Measurements from ENCODE around the gene NAGLU. TPM values are rescaled to one million over a fixed set of nuclear protein-coding genes. Genes with fewer than 3 reads are reported as not detected.

Gene NAGLU
- total and polyA plus RNA-seq, 8 donors: 11.7 to 55.8 (median 21.1) TPM

DNA sequence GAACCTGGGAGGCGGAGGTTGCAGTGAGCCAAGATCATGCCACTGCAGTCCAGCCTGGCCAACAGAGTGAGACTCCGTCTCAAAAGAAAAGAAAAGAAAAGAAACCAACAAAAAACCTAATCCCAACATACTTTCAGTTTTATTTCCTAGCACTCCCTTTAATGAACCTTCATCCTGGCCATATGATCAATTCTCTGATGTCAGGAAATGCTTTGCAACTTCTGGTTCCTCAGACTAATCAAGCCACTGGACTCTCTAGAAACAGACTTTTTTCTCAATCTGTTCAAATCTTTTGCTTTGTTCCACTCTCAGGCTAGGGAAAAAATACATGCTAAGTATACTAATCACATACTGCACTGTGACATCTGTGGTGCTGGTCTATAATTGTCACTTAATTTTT is 54.8 kb downstream of the NAGLU start:
- no peak overlapping the region for H3K4me3 ChIP-seq
- peaks cover 25 to 30% (median 28%) of the 10 kb centered on the region in 4 donors for H3K4me1 ChIP-seq
- H3K27me3 ChIP-seq: no peaks in the 10 kb centered on the region
- peaks cover 32 to 84% (median 78%) of the 10 kb centered on the region in 4 donors for H3K36me3 ChIP-seq
- intact Hi-C loops (cut with DNase I; ENCODE audit: low total_unique reads): no loop called here
- 85 to 93% (median 92%) methylated on average over 2 of the region's 2 CpGs for WGBS, 5 donors
- H3K27ac ChIP-seq: no peak overlapping the region
- no peaks in the 10 kb centered on the region for H3K9me3 ChIP-seq
- TF ChIP-seq, protein P1, sequence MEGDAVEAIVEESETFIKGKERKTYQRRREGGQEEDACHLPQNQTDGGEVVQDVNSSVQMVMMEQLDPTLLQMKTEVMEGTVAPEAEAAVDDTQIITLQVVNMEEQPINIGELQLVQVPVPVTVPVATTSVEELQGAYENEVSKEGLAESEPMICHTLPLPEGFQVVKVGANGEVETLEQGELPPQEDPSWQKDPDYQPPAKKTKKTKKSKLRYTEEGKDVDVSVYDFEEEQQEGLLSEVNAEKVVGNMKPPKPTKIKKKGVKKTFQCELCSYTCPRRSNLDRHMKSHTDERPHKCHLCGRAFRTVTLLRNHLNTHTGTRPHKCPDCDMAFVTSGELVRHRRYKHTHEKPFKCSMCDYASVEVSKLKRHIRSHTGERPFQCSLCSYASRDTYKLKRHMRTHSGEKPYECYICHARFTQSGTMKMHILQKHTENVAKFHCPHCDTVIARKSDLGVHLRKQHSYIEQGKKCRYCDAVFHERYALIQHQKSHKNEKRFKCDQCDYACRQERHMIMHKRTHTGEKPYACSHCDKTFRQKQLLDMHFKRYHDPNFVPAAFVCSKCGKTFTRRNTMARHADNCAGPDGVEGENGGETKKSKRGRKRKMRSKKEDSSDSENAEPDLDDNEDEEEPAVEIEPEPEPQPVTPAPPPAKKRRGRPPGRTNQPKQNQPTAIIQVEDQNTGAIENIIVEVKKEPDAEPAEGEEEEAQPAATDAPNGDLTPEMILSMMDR (IDR thresholded peaks at IDR 0.05): no peak
- TF ChIP-seq POLR2A (IDR thresholded peaks at IDR 0.05) (no peak), EP300 (IDR thresholded peaks at IDR 0.05) (no peak), POLR2AphosphoS5 (IDR thresholded peaks at IDR 0.05) (no peak)
- no peak for DNase-seq

DNA sequence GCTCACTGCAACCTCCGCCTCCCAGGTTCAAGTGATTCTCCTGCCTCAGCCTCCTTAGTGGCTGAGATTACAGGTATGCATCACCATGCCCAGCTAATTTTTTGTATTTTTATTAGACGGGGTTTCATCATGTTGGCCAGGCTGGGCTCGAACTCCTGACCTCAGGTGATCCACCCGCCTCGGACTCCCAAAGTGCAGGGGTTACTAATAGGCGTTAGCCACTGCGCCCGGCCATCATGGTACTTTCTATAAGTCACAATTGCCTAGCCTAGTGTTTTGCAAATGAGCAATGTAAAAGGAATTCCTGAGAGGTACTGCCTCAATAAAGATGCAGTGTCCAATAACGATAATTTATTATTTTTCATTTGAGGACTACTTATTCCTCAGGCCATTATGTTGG is 55.4 kb downstream of the NAGLU start:
- Histone ChIP-seq H3K9me3 (no peaks in the 10 kb centered on the region), H3K36me3 (peaks cover 29 to 84% (median 76%) of the 10 kb centered on the region in 4 donors), H3K27me3 (no peaks in the 10 kb centered on the region), H3K4me1 (peaks cover 22 to 25% (median 23%) of the 10 kb centered on the region in 4 donors), H3K27ac (no peak overlapping the region), H3K4me3 (no peak overlapping the region)
- WGBS, 5 donors: 91 to 96% (median 95%) methylated on average over 9 of the region's 9 CpGs
- DNase-seq: no peak
- intact Hi-C loops (cut with DNase I; ENCODE audit: low total_unique reads): no loop called here
- TF ChIP-seq POLR2AphosphoS5 (IDR thresholded peaks at IDR 0.05): no peak
- TF ChIP-seq EP300 (IDR thresholded peaks at IDR 0.05): no peak
- TF ChIP-seq POLR2A (IDR thresholded peaks at IDR 0.05): no peak
- TF ChIP-seq, protein P1 (IDR thresholded peaks at IDR 0.05): no peak

Small RNAs within 50 kb of the gene (small RNA-seq; reads per million reads assigned to genes)
- gene MIR548AT: 0 reads per million in 4 donors

Other genes starting within 250 kb of the NAGLU start
- gene STAT5A, start 247.7 kb upstream of the NAGLU start, total RNA-seq: 10 to 100 TPM; 16.2 to 81.7 (median 20.6) TPM
- gene STAT5A, start 247.7 kb upstream of the NAGLU start, polyA plus RNA-seq: 10 to 100 TPM in 2 of 3 donors, 1 to 10 TPM in 1; 9.6 to 10.5 (median 10.5) TPM
- 100 to 1,000 TPM in 4 of 5 donors, 10 to 100 TPM in 1; 70.4 to 207 (median 159) TPM for gene STAT3, start 147.8 kb upstream of the NAGLU start, total RNA-seq
- gene STAT3, start 147.8 kb upstream of the NAGLU start, polyA plus RNA-seq: 10 to 100 TPM; 31.3 to 46.6 (median 42.3) TPM
- 100 to 1,000 TPM in 3 of 5 donors, 10 to 100 TPM in 2; 75.2 to 244 (median 162) TPM for gene CAVIN1, start 113.0 kb upstream of the NAGLU start, total RNA-seq
- 100 to 1,000 TPM in 1 of 3 donors, 10 to 100 TPM in 2; 61.2 to 104 (median 94.2) TPM for gene CAVIN1, start 113.0 kb upstream of the NAGLU start, polyA plus RNA-seq
- gene ATP6V0A1, start 77.4 kb upstream of the NAGLU start, total RNA-seq: 100 to 1,000 TPM in 3 of 5 donors, 10 to 100 TPM in 2; 61.7 to 435 (median 123) TPM
- 10 to 100 TPM; 13.1 to 24.5 (median 13.2) TPM for gene ATP6V0A1, start 77.4 kb upstream of the NAGLU start, polyA plus RNA-seq
- 1 to 10 TPM in 1 of 5 donors, under 1 TPM in 1, not detected in 3; 0.55 to 1.8 TPM for gene HSD17B1, start 16.7 kb downstream of the NAGLU start, total RNA-seq
- gene HSD17B1, start 16.7 kb downstream of the NAGLU start, polyA plus RNA-seq: 1 to 10 TPM; 2.7 to 4.8 (median 4.6) TPM
- gene COASY, start 25.9 kb downstream of the NAGLU start, total RNA-seq: 100 to 1,000 TPM in 1 of 5 donors, 10 to 100 TPM in 4; 15.6 to 127 (median 43.5) TPM
- 10 to 100 TPM; 79.6 to 93.4 (median 88.4) TPM for gene COASY, start 25.9 kb downstream of the NAGLU start, polyA plus RNA-seq
- gene MLX, start 30.9 kb downstream of the NAGLU start, total RNA-seq: 100 to 1,000 TPM in 1 of 5 donors, 10 to 100 TPM in 4; 39.7 to 101 (median 62.5) TPM
- gene MLX, start 30.9 kb downstream of the NAGLU start, polyA plus RNA-seq: 10 to 100 TPM; 39.1 to 83.4 (median 55.5) TPM
- 1 to 10 TPM in 2 of 5 donors, under 1 TPM in 1, not detected in 2; 0.89 to 3.3 (median 2.4) TPM for gene PSMC3IP, start 41.5 kb downstream of the NAGLU start, total RNA-seq
- 1 to 10 TPM; 5.1 to 6.5 (median 5.2) TPM for gene PSMC3IP, start 41.5 kb downstream of the NAGLU start, polyA plus RNA-seq
- gene RETREG3, start 73.1 kb downstream of the NAGLU start, total RNA-seq: 10 to 100 TPM; 21.1 to 74.8 (median 51.0) TPM
- gene RETREG3, start 73.1 kb downstream of the NAGLU start, polyA plus RNA-seq: 10 to 100 TPM in 2 of 3 donors, 1 to 10 TPM in 1; 9.5 to 20.4 (median 15.4) TPM
- 10 to 100 TPM; 18.5 to 72.4 (median 49.2) TPM for gene TUBG1, start 73.4 kb downstream of the NAGLU start, total RNA-seq
- 10 to 100 TPM; 33.3 to 51.5 (median 42.2) TPM for gene TUBG1, start 73.4 kb downstream of the NAGLU start, polyA plus RNA-seq
- gene TUBG2, start 123.0 kb downstream of the NAGLU start, total RNA-seq: 100 to 1,000 TPM in 2 of 5 donors, 10 to 100 TPM in 2, 1 to 10 TPM in 1; 4.3 to 181 (median 15.8) TPM
- 10 to 100 TPM; 13.3 to 17.1 (median 15.9) TPM for gene TUBG2, start 123.0 kb downstream of the NAGLU start, polyA plus RNA-seq
- gene PLEKHH3, start 140.8 kb downstream of the NAGLU start, total RNA-seq: 10 to 100 TPM; 16.5 to 96.0 (median 28.0) TPM
- gene PLEKHH3, start 140.8 kb downstream of the NAGLU start, polyA plus RNA-seq: 10 to 100 TPM; 19.1 to 74.4 (median 52.9) TPM
- 10 to 100 TPM in 1 of 5 donors, 1 to 10 TPM in 3, not detected in 1; 1.7 to 11.7 (median 7.0) TPM for gene CCR10, start 145.6 kb downstream of the NAGLU start, total RNA-seq
- 1 to 10 TPM in 1 of 3 donors, under 1 TPM in 2; 0.55 to 1.4 (median 0.56) TPM for gene CCR10, start 145.6 kb downstream of the NAGLU start, polyA plus RNA-seq
- gene CNTNAP1, start 146.3 kb downstream of the NAGLU start, total RNA-seq: 10 to 100 TPM in 2 of 5 donors, 1 to 10 TPM in 3; 6.7 to 13.3 (median 9.0) TPM
- gene CNTNAP1, start 146.3 kb downstream of the NAGLU start, polyA plus RNA-seq: 1 to 10 TPM in 2 of 3 donors, under 1 TPM in 1; 0.76 to 2.7 (median 2.6) TPM
- gene EZH1, start 208.8 kb downstream of the NAGLU start, total RNA-seq: 100 to 1,000 TPM in 1 of 5 donors, 10 to 100 TPM in 4; 28.1 to 512 (median 35.6) TPM
- 10 to 100 TPM in 1 of 3 donors, 1 to 10 TPM in 2; 6.3 to 16.0 (median 6.7) TPM for gene EZH1, start 208.8 kb downstream of the NAGLU start, polyA plus RNA-seq
- 10 to 100 TPM in 2 of 5 donors, not detected in 3; 10.4 to 15.2 TPM for gene RAMP2, start 225.0 kb downstream of the NAGLU start, total RNA-seq
- gene RAMP2, start 225.0 kb downstream of the NAGLU start, polyA plus RNA-seq: 10 to 100 TPM in 2 of 3 donors, 1 to 10 TPM in 1; 8.6 to 20.0 (median 19.2) TPM
- 10 to 100 TPM in 3 of 5 donors, 1 to 10 TPM in 2; 4.1 to 66.5 (median 12.9) TPM for gene VPS25, start 237.2 kb downstream of the NAGLU start, total RNA-seq
- 10 to 100 TPM; 71.8 to 79.6 (median 75.5) TPM for gene VPS25, start 237.2 kb downstream of the NAGLU start, polyA plus RNA-seq
- 10 to 100 TPM in 2 of 5 donors, 1 to 10 TPM in 3; 1.1 to 30.4 (median 4.9) TPM for gene WNK4, start 244.4 kb downstream of the NAGLU start, total RNA-seq
- 1 to 10 TPM; 1.1 to 1.7 (median 1.3) TPM for gene WNK4, start 244.4 kb downstream of the NAGLU start, polyA plus RNA-seq